Amygdala (tissue), 56 donors: ENCODE data around the gene MRPL3.

ENCODE experiments used
- DNase-seq, 56 donors: peaks; one replicate each; lab custom pipeline; 2025; lab: John Stamatoyannopoulos, UW

The MRPL3 gene

GRCh38 chr3:131421957-131422498 lies 80.7 kb downstream of the MRPL3 start:
- DNase-seq: no peak

- no peak for DNase-seq
Observed at GRCh38 chr3:131421301-131421700, 81.5 kb downstream of the MRPL3 start.

- DNase-seq: no peak
Observed at GRCh38 chr3:131417751-131418150, 85.0 kb downstream of the MRPL3 start.
